DOHH2 (cell line): ENCODE results near the gene ALCAM.
"Not testable (repeated sequence)": the region's sequence is repeated elsewhere in the genome, so short reads cannot be mapped to it uniquely, and the experiment has no call there.

Experiments
- H3F3A ChIP-seq: fragments of 200-600 bp; sonication (generic), shearing (Covaris generic); 2 replicates; pipeline ENCODE4 v1.6.0; 2016; ENCODE audit warnings: antibody characterized with exemption, mild to moderate bottlenecking; ENCODE audit not compliant: control insufficient read depth, insufficient read depth
- H3K27ac ChIP-seq: fragments of 200-600 bp; sonication (generic); 2 replicates; pipeline ENCODE4 v1.5.1; 2014; ENCODE audit warnings: low read depth, mild to moderate bottlenecking, low read length, moderate library complexity
- H3K27me3 ChIP-seq: fragments of 200-600 bp; sonication (generic); 2 replicates; pipeline ENCODE4 v1.6.1; 2014; ENCODE audit warnings: mild to moderate bottlenecking, low read length, mixed read lengths; ENCODE audit not compliant: control insufficient read depth
- H3K36me3 ChIP-seq: fragments of 200-600 bp; sonication (generic); 2 replicates; pipeline ENCODE4 v1.6.1; 2014; ENCODE audit warnings: mild to moderate bottlenecking, low read length, moderate library complexity, mixed read lengths; ENCODE audit not compliant: control insufficient read depth
- H3K4me1 ChIP-seq: fragments of 200-600 bp; sonication (generic); 2 replicates; pipeline ENCODE4 v1.6.1; 2014; ENCODE audit warnings: mild to moderate bottlenecking, low read length, mixed read lengths; ENCODE audit not compliant: control insufficient read depth
- H3K4me2 ChIP-seq: fragments of 200-600 bp; sonication (generic); 2 replicates; pipeline ENCODE4 v1.6.0; 2014; ENCODE audit warnings: mild to moderate bottlenecking, low read length, moderate library complexity
- H3K4me3 ChIP-seq: fragments of 200-600 bp; sonication (generic); 2 replicates; pipeline ENCODE4 v1.5.1; 2014; ENCODE audit warnings: mild to moderate bottlenecking, low read length, mixed read lengths
- H3K79me2 ChIP-seq: fragments of 200-600 bp; sonication (generic); 2 replicates; pipeline ENCODE4 v1.6.1; 2014; ENCODE audit warnings: mild to moderate bottlenecking, low read length, mixed read lengths; ENCODE audit not compliant: control insufficient read depth
- H3K9me2 ChIP-seq: fragments of 200-600 bp; sonication (generic); replicated peaks from 2 replicates; pipeline ENCODE4 v1.6.1; 2014; ENCODE audit warnings: mild to moderate bottlenecking, low read length, mixed read lengths; ENCODE audit not compliant: control insufficient read depth
- H3K9me3 ChIP-seq: fragments of 200-600 bp; sonication (generic); 2 replicates; pipeline ENCODE4 v1.6.1; 2014; ENCODE audit warnings: antibody characterized with exemption, low read length, mixed read lengths; ENCODE audit not compliant: control insufficient read depth, insufficient read depth
- H4K20me1 ChIP-seq: fragments of 200-600 bp; sonication (generic); 2 replicates; pipeline ENCODE4 v1.6.0; 2014; ENCODE audit warnings: low read depth, mild to moderate bottlenecking, antibody characterized with exemption, low read length, moderate library complexity; ENCODE audit not compliant: control insufficient read depth, insufficient read depth
- EZH2phosphoT487 ChIP-seq: fragments of 200-600 bp; sonication (generic); IDR thresholded peaks from 2 replicates; pipeline ENCODE4 v1.6.1; 2017; ENCODE audit warnings: borderline replicate concordance, mild to moderate bottlenecking, antibody characterized with exemption, low read length, moderate library complexity, mixed read lengths
- TF ChIP-seq, protein P1 (sequence below): fragments of 200-600 bp; sonication (generic); IDR thresholded peaks from one replicate; pipeline ENCODE4 v1.5.1; 2014; ENCODE audit warnings: antibody characterized with exemption, mild to moderate bottlenecking, low read depth, low read length; ENCODE audit not compliant: poor library complexity, severe bottlenecking

ALCAM gene

DNA sequence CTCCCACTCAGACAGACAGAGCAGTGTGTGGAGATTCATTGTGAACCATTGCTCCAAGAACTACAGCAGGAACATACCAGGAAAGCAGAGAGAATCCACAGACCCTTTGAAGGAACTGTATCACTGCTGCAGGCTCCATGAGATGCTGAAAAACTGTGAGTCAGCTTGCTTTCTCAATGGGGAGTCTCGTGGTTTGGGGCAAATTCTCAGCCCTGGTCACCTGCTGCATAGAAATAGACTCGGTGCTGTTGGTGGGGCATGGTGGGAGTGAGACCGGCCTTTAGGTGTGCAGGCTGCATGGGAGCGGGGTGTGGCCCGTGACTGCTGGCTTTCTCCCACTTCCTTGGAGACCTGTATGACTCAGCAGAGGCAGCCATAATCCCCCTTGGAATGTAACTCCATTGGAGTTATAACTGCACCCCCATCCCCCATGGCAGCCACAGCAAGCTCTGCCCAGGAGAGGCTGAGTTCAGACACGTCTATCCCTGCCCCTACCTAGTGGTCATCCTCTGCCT lies 35.6 kb downstream of the ALCAM start:
- H4K20me1 ChIP-seq: no peaks in the 10 kb centered on the region
- H3F3A ChIP-seq: no peaks in the 10 kb centered on the region
- no peaks in the 10 kb centered on the region for H3K9me2 ChIP-seq
- no peaks in the 10 kb centered on the region for H3K9me3 ChIP-seq
- H3K27ac ChIP-seq: no peak overlapping the region
- peaks cover 3% of the 10 kb centered on the region; the same call in 1 of the 2 replicates for H3K79me2 ChIP-seq
- no peaks in the 10 kb centered on the region for H3K4me1 ChIP-seq
- TF ChIP-seq EZH2phosphoT487: no peak
- TF ChIP-seq, protein P1, sequence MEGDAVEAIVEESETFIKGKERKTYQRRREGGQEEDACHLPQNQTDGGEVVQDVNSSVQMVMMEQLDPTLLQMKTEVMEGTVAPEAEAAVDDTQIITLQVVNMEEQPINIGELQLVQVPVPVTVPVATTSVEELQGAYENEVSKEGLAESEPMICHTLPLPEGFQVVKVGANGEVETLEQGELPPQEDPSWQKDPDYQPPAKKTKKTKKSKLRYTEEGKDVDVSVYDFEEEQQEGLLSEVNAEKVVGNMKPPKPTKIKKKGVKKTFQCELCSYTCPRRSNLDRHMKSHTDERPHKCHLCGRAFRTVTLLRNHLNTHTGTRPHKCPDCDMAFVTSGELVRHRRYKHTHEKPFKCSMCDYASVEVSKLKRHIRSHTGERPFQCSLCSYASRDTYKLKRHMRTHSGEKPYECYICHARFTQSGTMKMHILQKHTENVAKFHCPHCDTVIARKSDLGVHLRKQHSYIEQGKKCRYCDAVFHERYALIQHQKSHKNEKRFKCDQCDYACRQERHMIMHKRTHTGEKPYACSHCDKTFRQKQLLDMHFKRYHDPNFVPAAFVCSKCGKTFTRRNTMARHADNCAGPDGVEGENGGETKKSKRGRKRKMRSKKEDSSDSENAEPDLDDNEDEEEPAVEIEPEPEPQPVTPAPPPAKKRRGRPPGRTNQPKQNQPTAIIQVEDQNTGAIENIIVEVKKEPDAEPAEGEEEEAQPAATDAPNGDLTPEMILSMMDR: no peak
- no peaks in the 10 kb centered on the region for H3K36me3 ChIP-seq
- H3K4me2 ChIP-seq: no peak overlapping the region
- H3K27me3 ChIP-seq: no peaks in the 10 kb centered on the region
- no peak overlapping the region for H3K4me3 ChIP-seq

DNA sequence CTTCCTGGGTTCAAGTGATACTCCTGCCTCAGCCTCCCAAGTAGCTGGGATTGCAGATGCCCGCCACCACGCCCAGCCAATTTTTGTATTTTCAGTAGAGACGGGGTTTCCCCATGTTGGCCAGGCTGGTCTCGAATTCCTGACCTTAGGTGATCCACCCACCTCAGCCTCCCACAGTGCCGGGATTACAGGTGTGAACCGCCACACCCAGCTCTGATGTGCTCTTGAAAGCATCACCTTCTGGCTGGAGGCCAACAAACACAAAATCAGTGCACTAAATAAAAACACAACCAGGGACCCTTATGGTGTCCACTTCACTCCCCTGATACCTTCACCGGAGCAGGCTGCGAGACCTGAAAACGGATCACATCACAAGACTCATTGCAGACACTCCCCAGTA lies 36.3 kb downstream of the ALCAM start:
- not testable (repeated sequence) for H3K4me1 ChIP-seq, H3K9me2 ChIP-seq, H3K4me3 ChIP-seq, H3F3A ChIP-seq, H3K27me3 ChIP-seq, H3K79me2 ChIP-seq, H3K36me3 ChIP-seq, H3K27ac ChIP-seq, H3K4me2 ChIP-seq, H3K9me3 ChIP-seq, H4K20me1 ChIP-seq

- Histone ChIP-seq H3F3A (no peaks in the 10 kb centered on the region), H3K27me3 (no peaks in the 10 kb centered on the region), H3K9me3 (no peaks in the 10 kb centered on the region), H3K4me3 (no peak overlapping the region), H4K20me1 (no peaks in the 10 kb centered on the region), H3K79me2 (no peaks in the 10 kb centered on the region), H3K9me2 (no peaks in the 10 kb centered on the region), H3K36me3 (no peaks in the 10 kb centered on the region), H3K4me2 (no peak overlapping the region), H3K27ac (no peak overlapping the region), H3K4me1 (no peaks in the 10 kb centered on the region)
- no peak for TF ChIP-seq EZH2phosphoT487
Observed at GRCh38 chr3:105406268-105406667, 39.6 kb downstream of the ALCAM start.

DNA sequence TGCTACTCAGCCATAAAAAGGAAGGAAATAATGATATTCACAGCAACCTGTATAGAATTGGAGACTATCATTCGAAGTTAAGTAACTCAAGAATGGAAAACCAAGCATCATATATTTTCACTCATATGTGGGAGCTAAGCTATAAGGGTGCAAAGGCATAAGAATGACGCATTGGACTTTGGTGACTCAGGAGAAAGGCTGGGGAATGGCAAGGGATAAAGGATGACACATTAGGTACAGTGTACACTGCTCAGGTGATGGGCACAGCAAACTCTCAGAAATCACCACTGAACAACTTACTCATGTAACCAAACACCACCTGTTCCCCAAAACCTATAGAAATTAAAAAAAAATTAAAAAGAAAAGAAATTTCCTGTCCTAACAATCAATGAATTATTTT lies 42.7 kb downstream of the ALCAM start:
- Histone ChIP-seq H3K4me2 (no peak overlapping the region), H3K27me3 (no peaks in the 10 kb centered on the region), H3K4me3 (no peak overlapping the region), H4K20me1 (no peaks in the 10 kb centered on the region), H3K36me3 (no peaks in the 10 kb centered on the region), H3K9me3 (no peaks in the 10 kb centered on the region), H3F3A (no peaks in the 10 kb centered on the region), H3K27ac (no peak overlapping the region), H3K79me2 (no peaks in the 10 kb centered on the region), H3K4me1 (no peaks in the 10 kb centered on the region), H3K9me2 (no peaks in the 10 kb centered on the region)
- no peak for TF ChIP-seq EZH2phosphoT487
- TF ChIP-seq, protein P1: no peak
